SK-N-SH treated with all-trans-retinoic acid at 6 μM for 48 hours (cell line): Measurements from ENCODE around the gene SULT2B1.

Experiments used
- ARNTL ChIP-seq: fragments of 450-650 bp; formaldehyde crosslinking; IDR thresholded peaks from 2 replicates; pipeline ENCODE4 v1.5.0; 2020; ENCODE audit warnings: low read depth, mild to moderate bottlenecking, moderate library complexity, borderline replicate concordance
- BACH2 ChIP-seq: fragments of 250-450 bp; sonication (Bioruptor Pico); IDR thresholded peaks from 2 replicates; pipeline ENCODE4 v1.9.0; 2021; ENCODE audit warnings: mild to moderate bottlenecking, borderline replicate concordance
- CSRNP3 ChIP-seq: fragments of 250-450 bp; sonication (Bioruptor Pico); IDR thresholded peaks from 2 replicates; pipeline ENCODE4 v1.5.1; 2021; ENCODE audit warnings: mild to moderate bottlenecking, moderate library complexity
- GLIS3 ChIP-seq: fragments of 250-450 bp; sonication (Bioruptor Pico); IDR thresholded peaks from 2 replicates; pipeline ENCODE4 v1.5.0; 2020; ENCODE audit warnings: mild to moderate bottlenecking, moderate library complexity
- PATZ1 ChIP-seq: fragments of 250-450 bp; sonication (Bioruptor Pico); IDR thresholded peaks from 2 replicates; pipeline ENCODE4 v1.8.0; 2020; ENCODE audit warnings: mild to moderate bottlenecking, moderate library complexity, borderline replicate concordance
- PPARA ChIP-seq: fragments of 250-450 bp; sonication (Bioruptor Pico); IDR thresholded peaks from 2 replicates; pipeline ENCODE4 v1.5.0; 2020; ENCODE audit warnings: mild to moderate bottlenecking, borderline replicate concordance
- TCF4 ChIP-seq: fragments of 250-450 bp; sonication (Bioruptor Pico); IDR thresholded peaks from 2 replicates; pipeline ENCODE4 v1.8.0; 2021; ENCODE audit warnings: mild to moderate bottlenecking, moderate library complexity, borderline replicate concordance
- TSHZ2 ChIP-seq: fragments of 250-450 bp; sonication (Bioruptor Pico); IDR thresholded peaks from 2 replicates; pipeline ENCODE4 v1.5.0; 2020; ENCODE audit warnings: mild to moderate bottlenecking, moderate library complexity
- ZC3H10 ChIP-seq: fragments of 250-450 bp; sonication (Bioruptor Pico); IDR thresholded peaks from 2 replicates; pipeline ENCODE4 v1.5.1; 2021; ENCODE audit warnings: mild to moderate bottlenecking, moderate library complexity
- ZFP30 ChIP-seq: fragments of 450-650 bp; formaldehyde crosslinking; IDR thresholded peaks from 2 replicates; pipeline ENCODE4 v1.5.0; 2022; ENCODE audit warnings: mild to moderate bottlenecking, moderate library complexity
- ZNF565 ChIP-seq: fragments of 450-650 bp; formaldehyde crosslinking; conservative IDR thresholded peaks from 2 replicates; pipeline ENCODE4 v1.5.0; 2020; ENCODE audit warnings: low read depth, mild to moderate bottlenecking, moderate library complexity
- ZNF8 ChIP-seq: fragments of 450-650 bp; formaldehyde crosslinking; IDR thresholded peaks from 2 replicates; pipeline ENCODE4 v1.5.0; 2020; ENCODE audit warnings: mild to moderate bottlenecking, moderate library complexity
- TF ChIP-seq, protein P1 (sequence below): fragments of 250-450 bp; sonication (Bioruptor Pico); IDR thresholded peaks from 2 replicates; pipeline ENCODE4 v1.8.0; 2021; ENCODE audit warnings: low read depth, mild to moderate bottlenecking, moderate library complexity, borderline replicate concordance

DNA sequence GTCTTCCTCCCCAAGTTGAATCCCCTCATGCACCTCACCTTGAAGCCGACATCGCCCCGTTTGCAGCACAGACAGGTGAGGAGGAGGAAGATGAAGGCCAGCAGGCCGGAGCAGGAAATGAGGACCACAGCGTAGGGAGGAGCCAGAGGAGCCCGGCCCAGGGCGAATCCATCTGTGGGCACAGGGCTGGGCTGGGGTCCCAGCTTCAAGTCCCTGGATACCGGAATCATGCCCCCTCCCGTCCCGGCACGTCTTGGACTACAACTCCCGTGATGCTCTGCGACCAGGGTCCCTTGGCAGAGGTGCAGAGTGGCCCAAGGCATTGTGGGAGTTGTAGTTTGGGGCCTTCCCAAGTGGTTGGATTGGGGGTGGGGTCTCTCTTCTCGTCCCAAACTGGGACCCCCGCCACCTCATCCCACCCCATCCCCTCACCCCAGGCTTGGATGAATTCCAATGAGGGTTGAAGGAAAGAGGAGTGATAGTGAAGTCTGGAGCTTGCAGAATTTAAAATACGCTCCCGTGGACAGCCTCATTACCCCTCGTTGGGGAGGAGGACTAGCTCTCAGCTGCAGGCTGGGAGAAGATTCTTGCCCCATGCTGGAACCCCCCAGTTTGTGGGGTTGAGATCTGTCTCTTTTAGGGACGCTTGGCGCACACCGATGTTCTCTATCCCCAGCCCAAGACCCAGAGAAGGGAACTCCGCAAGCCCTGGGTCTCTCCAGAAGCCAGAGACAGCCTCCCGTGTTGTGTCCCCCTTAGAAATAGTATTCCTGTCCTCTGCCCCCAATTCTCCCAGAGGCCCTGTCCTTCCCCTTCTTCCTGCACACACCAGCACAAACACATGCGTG, 41.3 kb upstream of the SULT2B1 start:
- TF ChIP-seq GLIS3 (CRISPR knock-in tag), result no peak
- TF ChIP-seq ZNF565 (CRISPR knock-in tag), result no peak
- no peak for TF ChIP-seq TSHZ2
- TF ChIP-seq ZC3H10 (CRISPR knock-in tag), result no peak
- TF ChIP-seq ARNTL (CRISPR knock-in tag), result no peak
- TF ChIP-seq PPARA (CRISPR knock-in tag), result no peak
- no peak for TF ChIP-seq BACH2 (CRISPR knock-in tag)
- no peak for TF ChIP-seq TCF4 (CRISPR knock-in tag)
- TF ChIP-seq PATZ1 (CRISPR knock-in tag), result no peak
- no peak for TF ChIP-seq CSRNP3 (CRISPR knock-in tag)
- TF ChIP-seq, protein P1, sequence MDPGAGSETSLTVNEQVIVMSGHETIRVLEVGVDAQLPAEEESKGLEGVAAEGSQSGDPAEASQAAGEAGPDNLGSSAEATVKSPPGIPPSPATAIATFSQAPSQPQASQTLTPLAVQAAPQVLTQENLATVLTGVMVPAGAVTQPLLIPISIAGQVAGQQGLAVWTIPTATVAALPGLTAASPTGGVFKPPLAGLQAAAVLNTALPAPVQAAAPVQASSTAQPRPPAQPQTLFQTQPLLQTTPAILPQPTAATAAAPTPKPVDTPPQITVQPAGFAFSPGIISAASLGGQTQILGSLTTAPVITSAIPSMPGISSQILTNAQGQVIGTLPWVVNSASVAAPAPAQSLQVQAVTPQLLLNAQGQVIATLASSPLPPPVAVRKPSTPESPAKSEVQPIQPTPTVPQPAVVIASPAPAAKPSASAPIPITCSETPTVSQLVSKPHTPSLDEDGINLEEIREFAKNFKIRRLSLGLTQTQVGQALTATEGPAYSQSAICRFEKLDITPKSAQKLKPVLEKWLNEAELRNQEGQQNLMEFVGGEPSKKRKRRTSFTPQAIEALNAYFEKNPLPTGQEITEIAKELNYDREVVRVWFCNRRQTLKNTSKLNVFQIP (CRISPR knock-in tag), result no peak
- no peak for TF ChIP-seq ZFP30 (CRISPR knock-in tag)
- no peak for TF ChIP-seq ZNF8 (CRISPR knock-in tag)
